H9 (cell line): Measurements from ENCODE around the gene TMEM244. TPM values are rescaled to one million over a fixed set of nuclear protein-coding genes. Genes with fewer than 3 reads are reported as not detected.

Source experiments
- DNase-seq: peaks from one replicate; pipeline ENCODE4 v3.0.0-alpha.2; 2017
- H2AFZ ChIP-seq: one replicate; pipeline ENCODE4 v1.6.1; 2013; ENCODE audit warnings: mild to moderate bottlenecking, low read length, control low read depth, moderate library complexity
- H2AK5ac ChIP-seq: 2 replicates; pipeline ENCODE4 v1.6.1; 2013; ENCODE audit warnings: low read length, control low read depth, mixed read lengths; ENCODE audit not compliant: insufficient read length
- H2BK120ac ChIP-seq: one replicate; pipeline ENCODE4 v1.6.1; 2013; ENCODE audit warnings: low read depth, mild to moderate bottlenecking, low read length, control low read depth, inconsistent platforms; ENCODE audit not compliant: poor library complexity, severe bottlenecking
- H2BK12ac ChIP-seq: 2 replicates; pipeline ENCODE4 v1.6.1; 2013; ENCODE audit warnings: low read length, control low read depth, mixed read lengths, low read depth; ENCODE audit not compliant: insufficient read length
- H2BK15ac ChIP-seq: 2 replicates; pipeline ENCODE4 v1.6.1; 2013; ENCODE audit warnings: low read depth, low read length, control low read depth
- H2BK20ac ChIP-seq: one replicate; pipeline ENCODE4 v1.6.1; 2013; ENCODE audit warnings: low read depth, mild to moderate bottlenecking, low read length, control low read depth, inconsistent platforms; ENCODE audit not compliant: poor library complexity, severe bottlenecking
- H2BK5ac ChIP-seq: 2 replicates; pipeline ENCODE4 v1.6.1; 2013; ENCODE audit warnings: low read length, control low read depth, mixed read lengths; ENCODE audit not compliant: insufficient read length
- H3K14ac ChIP-seq: 2 replicates; pipeline ENCODE4 v1.6.1; 2013; ENCODE audit warnings: low read length, control low read depth; ENCODE audit not compliant: insufficient read depth
- H3K18ac ChIP-seq: 2 replicates; pipeline ENCODE4 v1.6.1; 2013; ENCODE audit warnings: low read depth, mild to moderate bottlenecking, mixed read lengths, low read length, control low read depth; ENCODE audit not compliant: insufficient read length
- H3K23ac ChIP-seq: 2 replicates; pipeline ENCODE4 v1.6.1; 2013; ENCODE audit warnings: low read length, control low read depth, mixed read lengths, low read depth; ENCODE audit not compliant: insufficient read length
- H3K23me2 ChIP-seq: 2 replicates; pipeline ENCODE4 v1.6.1; 2013; ENCODE audit warnings: low read depth, mild to moderate bottlenecking, mixed read lengths, low read length, control low read depth; ENCODE audit not compliant: insufficient read length, poor library complexity, severe bottlenecking
- H3K27ac ChIP-seq: 2 replicates; pipeline ENCODE4 v1.5.1; 2013; ENCODE audit warnings: low read length, control low read depth, mixed read lengths, low read depth; ENCODE audit not compliant: insufficient read length
- H3K27me3 ChIP-seq: 2 replicates; pipeline ENCODE4 v1.6.1; 2013; ENCODE audit warnings: low read length, control low read depth, inconsistent platforms; ENCODE audit not compliant: insufficient read depth
- H3K4ac ChIP-seq: 2 replicates; pipeline ENCODE4 v1.6.1; 2013; ENCODE audit warnings: low read depth, mild to moderate bottlenecking, control low read depth, inconsistent platforms, low read length, moderate library complexity
- H3K4me1 ChIP-seq: 2 replicates; pipeline ENCODE4 v1.6.1; 2013; ENCODE audit warnings: low read length, control low read depth, inconsistent platforms; ENCODE audit not compliant: insufficient read depth
- H3K4me2 ChIP-seq: 2 replicates; pipeline ENCODE4 v1.6.1; 2013; ENCODE audit warnings: low read length, control low read depth, mixed read lengths; ENCODE audit not compliant: insufficient read length, insufficient read depth
- H3K56ac ChIP-seq: 2 replicates; pipeline ENCODE4 v1.6.1; 2013; ENCODE audit warnings: low read depth, mild to moderate bottlenecking, mixed read lengths, low read length, control low read depth; ENCODE audit not compliant: insufficient read length
- H3K79me1 ChIP-seq: 2 replicates; pipeline ENCODE4 v1.6.1; 2013; ENCODE audit warnings: low read depth, mild to moderate bottlenecking, moderate library complexity, low read length, control low read depth, inconsistent platforms; ENCODE audit not compliant: insufficient read depth, poor library complexity, severe bottlenecking
- H3K79me2 ChIP-seq: 2 replicates; pipeline ENCODE4 v1.6.1; 2013; ENCODE audit warnings: low read length, control low read depth, inconsistent platforms; ENCODE audit not compliant: insufficient read depth
- H3K9ac ChIP-seq: 2 replicates; pipeline ENCODE4 v1.6.1; 2013; ENCODE audit warnings: low read length, control low read depth, mixed read lengths; ENCODE audit not compliant: insufficient read length; ENCODE audit errors: extremely low read depth
- H3K9me3 ChIP-seq: one replicate; pipeline ENCODE4 v1.6.1; 2013; ENCODE audit warnings: low read depth, low read length, inconsistent platforms; ENCODE audit not compliant: control insufficient read depth
- H3T11ph ChIP-seq: one replicate; pipeline ENCODE4 v1.6.1; 2013; ENCODE audit warnings: mild to moderate bottlenecking, low read length, control low read depth, inconsistent platforms
- H4K20me1 ChIP-seq: one replicate; pipeline ENCODE4 v1.6.1; 2013; ENCODE audit not compliant: control insufficient read depth, insufficient read length, insufficient read depth
- H4K5ac ChIP-seq: 2 replicates; pipeline ENCODE4 v1.6.1; 2013; ENCODE audit warnings: low read depth, mild to moderate bottlenecking, mixed read lengths, low read length, control low read depth; ENCODE audit not compliant: insufficient read length
- H4K8ac ChIP-seq: replicated peaks from 2 replicates; pipeline ENCODE4 v1.6.1; 2013; ENCODE audit warnings: low read length, control low read depth, mixed read lengths, low read depth; ENCODE audit not compliant: insufficient read length
- H4K91ac ChIP-seq: 2 replicates; pipeline ENCODE4 v1.6.1; 2013; ENCODE audit warnings: low read depth, mild to moderate bottlenecking, moderate library complexity, mixed read lengths, low read length, control low read depth; ENCODE audit not compliant: insufficient read length
- H3K27ac Mint-ChIP-seq, 3 experiments: 2 replicates in 2 of 3; 3 replicates in 1 of 3; pipeline ENCODE4 v1.8.0; 2020 to 2021; ENCODE audit warnings: mixed read lengths in 3 of 3, mild to moderate bottlenecking in 1 of 3, moderate library complexity in 1 of 3
- H3K27me3 Mint-ChIP-seq: 2 replicates; pipeline ENCODE4 v1.8.0; 2021; ENCODE audit warnings: low read depth, mild to moderate bottlenecking, moderate library complexity, mixed read lengths
- H3K36me3 Mint-ChIP-seq, 3 experiments: 2 replicates in 2 of 3; 3 replicates in 1 of 3; pipeline ENCODE4 v1.8.0; 2020 to 2021; ENCODE audit warnings: low read depth in 3 of 3, mixed read lengths in 3 of 3; ENCODE audit not compliant: insufficient read depth in 1 of 3
- H3K4me1 Mint-ChIP-seq, 2 experiments: 2 replicates each; pipeline ENCODE4 v1.8.0; 2020; ENCODE audit warnings: mixed read lengths in 2 of 2
- H3K4me3 Mint-ChIP-seq, 2 experiments: 2 replicates in 1 of 2; 3 replicates in 1 of 2; pipeline ENCODE4 v1.8.0; 2020 to 2021; ENCODE audit warnings: mild to moderate bottlenecking in 2 of 2, mixed read lengths in 2 of 2, moderate library complexity in 1 of 2
- H3K9me3 Mint-ChIP-seq, 2 experiments: 2 replicates in 1 of 2; 3 replicates in 1 of 2; pipeline ENCODE4 v1.8.0; 2020; ENCODE audit warnings: mild to moderate bottlenecking in 2 of 2, mixed read lengths in 2 of 2, moderate library complexity in 1 of 2
- total RNA-seq: library from RNA; stranded (reverse); gene quantifications from 2 replicates; pipeline ENCODE4 v1.2.1, GENCODE V29; 2021
- TF ChIP-seq, protein P1 (sequence below): fragments of 200-600 bp; sonication (generic); conservative IDR thresholded peaks from 3 replicates; pipeline ENCODE4 v1.8.0; 2021; ENCODE audit warnings: antibody characterized with exemption, mild to moderate bottlenecking

The TMEM244 gene
- total RNA-seq, 1 experiment from 2014 or later, result not detected

DNA sequence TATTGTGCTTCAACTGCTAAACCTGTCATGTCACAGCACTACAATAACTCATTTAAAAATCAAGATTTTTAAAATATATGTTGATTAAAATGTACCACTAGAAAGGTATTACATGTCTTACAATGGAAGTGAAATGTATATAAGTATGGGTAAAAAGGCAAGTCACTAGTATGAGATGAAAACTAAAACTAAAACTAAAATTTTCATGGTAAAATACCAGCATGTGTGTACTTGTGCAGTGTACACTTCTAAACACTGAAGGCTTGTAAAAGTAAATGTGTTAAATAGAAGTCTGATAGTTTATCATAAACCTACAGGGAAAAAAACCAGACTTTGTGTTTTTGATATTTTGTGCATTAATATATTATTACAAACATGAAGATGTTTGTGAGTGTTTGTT, 13.7 kb upstream of the TMEM244 start:
- Mint-ChIP-seq H3K4me1 (no peaks in the 10 kb centered on the region), H3K4me3 (no peak overlapping the region), H3K9me3 (peaks cover 8 to 10% of the 10 kb centered on the region in 2 experiments), H3K27ac (no peak overlapping the region), H3K36me3 (no peaks in the 10 kb centered on the region), H3K27me3 (no peaks in the 10 kb centered on the region)
- H2BK12ac ChIP-seq, result no peak overlapping the region
- H3K14ac ChIP-seq, result no peak overlapping the region
- no peak overlapping the region for H2BK20ac ChIP-seq
- H3T11ph ChIP-seq, result no peak overlapping the region
- no peak overlapping the region for H2BK120ac ChIP-seq
- H3K56ac ChIP-seq, result no peak overlapping the region
- H2BK15ac ChIP-seq, result no peak overlapping the region
- H3K4ac ChIP-seq, result no peak overlapping the region
- no peak overlapping the region for H3K23ac ChIP-seq
- no peak overlapping the region for H4K5ac ChIP-seq
- no peak overlapping the region for H3K9ac ChIP-seq
- H3K27ac ChIP-seq, result no peak overlapping the region
- no peak overlapping the region for H4K91ac ChIP-seq
- H3K4me1 ChIP-seq, result no peaks in the 10 kb centered on the region
- no peak overlapping the region for H3K18ac ChIP-seq
- DNase-seq, result no peak
- TF ChIP-seq, protein P1, sequence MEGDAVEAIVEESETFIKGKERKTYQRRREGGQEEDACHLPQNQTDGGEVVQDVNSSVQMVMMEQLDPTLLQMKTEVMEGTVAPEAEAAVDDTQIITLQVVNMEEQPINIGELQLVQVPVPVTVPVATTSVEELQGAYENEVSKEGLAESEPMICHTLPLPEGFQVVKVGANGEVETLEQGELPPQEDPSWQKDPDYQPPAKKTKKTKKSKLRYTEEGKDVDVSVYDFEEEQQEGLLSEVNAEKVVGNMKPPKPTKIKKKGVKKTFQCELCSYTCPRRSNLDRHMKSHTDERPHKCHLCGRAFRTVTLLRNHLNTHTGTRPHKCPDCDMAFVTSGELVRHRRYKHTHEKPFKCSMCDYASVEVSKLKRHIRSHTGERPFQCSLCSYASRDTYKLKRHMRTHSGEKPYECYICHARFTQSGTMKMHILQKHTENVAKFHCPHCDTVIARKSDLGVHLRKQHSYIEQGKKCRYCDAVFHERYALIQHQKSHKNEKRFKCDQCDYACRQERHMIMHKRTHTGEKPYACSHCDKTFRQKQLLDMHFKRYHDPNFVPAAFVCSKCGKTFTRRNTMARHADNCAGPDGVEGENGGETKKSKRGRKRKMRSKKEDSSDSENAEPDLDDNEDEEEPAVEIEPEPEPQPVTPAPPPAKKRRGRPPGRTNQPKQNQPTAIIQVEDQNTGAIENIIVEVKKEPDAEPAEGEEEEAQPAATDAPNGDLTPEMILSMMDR, result no peak
- no peak overlapping the region for H3K4me2 ChIP-seq
- no peaks in the 10 kb centered on the region for H3K9me3 ChIP-seq
- no peaks in the 10 kb centered on the region for H3K27me3 ChIP-seq
- no peaks in the 10 kb centered on the region for H4K20me1 ChIP-seq
- H2BK5ac ChIP-seq, result no peak overlapping the region
- no peak overlapping the region for H2AFZ ChIP-seq
- no peaks in the 10 kb centered on the region for H3K79me1 ChIP-seq
- H2AK5ac ChIP-seq, result no peak overlapping the region
- H3K23me2 ChIP-seq, result no peaks in the 10 kb centered on the region
- no peak overlapping the region for H4K8ac ChIP-seq
- H3K79me2 ChIP-seq, result no peaks in the 10 kb centered on the region
